Endothelial cell of umbilical vein (primary cell): ENCODE data around the gene ADAMTSL5. TPM values are rescaled to one million over a fixed set of nuclear protein-coding genes. Genes with fewer than 3 reads are reported as not detected.

ENCODE experiments used
- BruUV-seq: library from RNA; stranded (reverse); fragments of 400-500 nt; replicated peaks from 2 replicates; lab custom pipeline; 2021; lab: Mats Ljungman, UMichigan
- CTCF ChIA-PET: fragments of 300-600, 350-600 bp; sonication (Branson Sonifier 250); formaldehyde crosslinking; loops from one replicate; lab custom pipeline; 2021; ENCODE audit warnings: antibody characterized with exemption, inconsistent platforms; lab: Charles Lee
- POLR2A ChIA-PET: fragments of 300-600, 350-600 bp; sonication (Branson Sonifier 250); formaldehyde crosslinking; loops from one replicate; lab custom pipeline; 2021; ENCODE audit warnings: antibody characterized with exemption, inconsistent platforms; lab: Charles Lee
- DNase-seq: peaks from one replicate; pipeline ENCODE4 v3.0.0-alpha.2; 2011; ENCODE audit warnings: low read depth, low spot score
- FAIRE-seq: peaks from 2 replicates; lab custom pipeline; 2011; peaks lifted over from hg19 to GRCh38; lab: Jason Lieb, UNC
- H2AFZ ChIP-seq: 2 replicates; pipeline ENCODE4 v1.6.0; 2012; ENCODE audit warnings: low read depth, low read length, control low read depth, inconsistent platforms
- H3K27ac ChIP-seq: 2 replicates; pipeline ENCODE4 v1.5.1; 2011; ENCODE audit warnings: low read depth, mild to moderate bottlenecking, control low read depth, low read length, moderate library complexity; ENCODE audit not compliant: insufficient read depth
- H3K27me3 ChIP-seq, 2 experiments: 2 replicates each; pipeline versions ENCODE4 v1.6.0 to v1.6.1; 2011; ENCODE audit warnings: low read length in 2 of 2, mixed read lengths in 1 of 2; ENCODE audit not compliant: control insufficient read depth in 2 of 2, insufficient read depth in 2 of 2
- H3K36me3 ChIP-seq, 2 experiments: 2 replicates in 1 of 2; 3 replicates in 1 of 2; pipeline ENCODE4 v1.5.1; 2011; ENCODE audit warnings: low read length in 2 of 2, mild to moderate bottlenecking in 1 of 2, moderate library complexity in 1 of 2; ENCODE audit not compliant: control insufficient read depth in 2 of 2, insufficient read depth in 2 of 2; ENCODE audit errors: extremely low read depth in 1 of 2
- H3K4me1 ChIP-seq: 3 replicates; pipeline ENCODE4 v1.5.1; 2011; ENCODE audit warnings: mild to moderate bottlenecking, low read length; ENCODE audit not compliant: control insufficient read depth, insufficient read depth; ENCODE audit errors: extremely low read depth
- H3K4me2 ChIP-seq: 2 replicates; pipeline ENCODE4 v1.6.1; 2011; ENCODE audit warnings: low read length, control low read depth, mixed read lengths; ENCODE audit not compliant: insufficient read depth
- H3K4me3 ChIP-seq, 3 experiments: fragments of 200-600 bp in 1 of 3; sonication (generic), shearing (Covaris generic) in 1 of 3; replicated peaks in 1 of 3; 2 replicates each; pipeline ENCODE4 v1.5.1; 2011 to 2016; ENCODE audit warnings: control low read depth in 3 of 3, low read length in 3 of 3, mild to moderate bottlenecking in 2 of 3, inconsistent platforms in 1 of 3, low read depth in 1 of 3, moderate library complexity in 1 of 3; ENCODE audit not compliant: insufficient read depth in 1 of 3
- H3K79me2 ChIP-seq: 2 replicates; pipeline ENCODE4 v1.6.0; 2012; ENCODE audit warnings: low read length, inconsistent platforms; ENCODE audit not compliant: control insufficient read depth, insufficient read depth
- H3K9ac ChIP-seq: replicated peaks from 2 replicates; pipeline ENCODE3; 2011; ENCODE audit warnings: low read length, control low read depth; ENCODE audit not compliant: insufficient read depth; ENCODE audit errors: extremely low read depth
- H3K9me1 ChIP-seq: replicated peaks from 3 replicates; pipeline ENCODE4 v1.6.0; 2011; ENCODE audit warnings: mild to moderate bottlenecking, low read length; ENCODE audit not compliant: control insufficient read depth, insufficient read depth; ENCODE audit errors: extremely low read depth
- H3K9me3 ChIP-seq: replicated peaks from 2 replicates; pipeline ENCODE4 v1.5.1; 2012; ENCODE audit warnings: low read length, inconsistent platforms; ENCODE audit not compliant: control insufficient read depth, insufficient read depth
- H4K20me1 ChIP-seq: replicated peaks from 2 replicates; pipeline ENCODE3; 2011; ENCODE audit warnings: mild to moderate bottlenecking, low read length; ENCODE audit not compliant: control insufficient read depth, insufficient read depth; ENCODE audit errors: extremely low read depth
- EZH2 ChIP-seq: IDR thresholded peaks from 2 replicates; pipeline ENCODE4 v1.6.1; 2012; ENCODE audit warnings: borderline replicate concordance, low read depth, mild to moderate bottlenecking, moderate library complexity, low read length, inconsistent platforms; ENCODE audit not compliant: severe bottlenecking
- FOS ChIP-seq: IDR thresholded peaks from 2 replicates; pipeline ENCODE4 v1.6.1; 2011; ENCODE audit warnings: mild to moderate bottlenecking, low read length, moderate library complexity, borderline replicate concordance; ENCODE audit not compliant: insufficient read depth
- GATA2 ChIP-seq: IDR thresholded peaks from 2 replicates; pipeline ENCODE4 v1.7.0; 2011; ENCODE audit warnings: low read depth, mild to moderate bottlenecking, moderate library complexity, mixed read lengths, low read length; ENCODE audit not compliant: insufficient read length, insufficient read depth
- JUN ChIP-seq: IDR thresholded peaks from 2 replicates; pipeline ENCODE4 v1.6.1; 2011; ENCODE audit warnings: borderline replicate concordance, low read depth; ENCODE audit not compliant: insufficient read length, insufficient read depth
- MAX ChIP-seq: IDR thresholded peaks from 2 replicates; pipeline ENCODE4 v1.6.1; 2011; ENCODE audit not compliant: insufficient read depth, insufficient read length
- MYC ChIP-seq: IDR thresholded peaks from one replicate; pipeline ENCODE4 v1.6.1; 2011; ENCODE audit warnings: mild to moderate bottlenecking, low read depth, low read length
- POLR2A ChIP-seq: IDR thresholded peaks from 2 replicates; pipeline ENCODE4 v1.6.1; 2012; ENCODE audit warnings: low read depth, mild to moderate bottlenecking, control low read depth, low read length
- POLR2AphosphoS5 ChIP-seq: IDR thresholded peaks from 2 replicates; pipeline ENCODE4 v1.6.1; 2012; ENCODE audit warnings: low read depth, mild to moderate bottlenecking, control low read depth, low read length, moderate library complexity; ENCODE audit not compliant: insufficient read depth
- dilution Hi-C: fragments of 300-500 bp; cut with MboI; formaldehyde crosslinking; loops from one replicate; pipeline ENCODE4 v1.15.0; 2019; ENCODE audit warnings: low sequenced_read_pairs; ENCODE audit not compliant: extremely low pct_ligation_motif_present
- intact Hi-C: fragments of 100-400 bp; cut with micrococcal nuclease; formaldehyde crosslinking; loops from one replicate; pipeline ENCODE4 v1.10.0; 2022
- polyA plus RNA-seq, 4 experiments: library from polyadenylated mRNA; depleted of rRNA in 3 of 4; stranded (reverse) in 3 of 4; unstranded in 1 of 4; fragments of >200 nt; gene quantifications; 2 replicates each; pipeline versions ENCODE4 v1.2.1 to v1.2.3, GENCODE V29; 2011 to 2012; ENCODE audit warnings: missing spikeins in 1 of 4
- total RNA-seq: library from RNA; stranded (reverse); gene quantifications from 2 replicates; pipeline ENCODE4 v1.2.3, GENCODE V29; 2021
- TF ChIP-seq, protein P1 (sequence below), 2 donors: IDR thresholded peaks; 1 replicate in 1 of 2; 2 replicates in 1 of 2; pipeline ENCODE4 v1.5.1; 2011; ENCODE audit warnings: low read length in 2 of 2, mild to moderate bottlenecking in 2 of 2, moderate library complexity in 2 of 2, control low read depth in 1 of 2, inconsistent platforms in 1 of 2, low read depth in 1 of 2; ENCODE audit not compliant: insufficient read depth in 1 of 2; ENCODE audit errors: extremely low read depth in 1 of 2

ADAMTSL5 gene
- total and polyA plus RNA-seq, 2 donors (not counting 3 experiments of a cell fraction or from before 2014, with no cell fraction given), result 0.07 TPM; not detected in 1

DNA sequence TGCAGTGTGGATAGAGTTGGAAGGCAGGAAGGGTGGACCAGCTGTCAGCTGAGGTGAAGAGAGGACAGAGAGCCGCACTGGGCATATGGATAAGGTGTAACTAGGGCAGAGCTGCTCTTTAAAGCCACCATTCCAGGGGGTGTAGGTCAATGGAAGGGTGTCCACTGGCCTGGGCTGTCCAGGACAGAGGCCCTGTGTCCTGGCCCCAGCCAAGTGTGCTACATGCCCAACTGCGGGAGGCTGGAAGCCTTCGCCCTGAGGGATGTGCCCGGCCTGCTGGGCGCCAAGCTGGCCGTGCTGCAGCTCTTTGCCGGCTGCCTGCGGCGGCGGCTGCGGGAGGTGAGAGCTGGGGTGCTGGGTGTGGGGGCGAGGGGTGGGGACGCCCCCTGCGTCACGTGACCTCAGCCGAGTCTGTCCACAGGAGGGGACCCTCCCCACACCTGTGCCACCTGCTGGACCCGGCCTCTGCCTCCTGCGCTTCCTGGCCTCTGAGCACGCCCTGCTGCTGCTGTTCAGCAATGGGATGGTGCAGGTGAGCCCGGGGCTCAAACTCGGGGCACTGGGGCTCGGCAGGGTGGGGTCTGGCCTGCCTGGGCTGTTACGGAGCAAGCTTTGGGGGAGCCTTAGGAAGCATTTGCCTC, 20.8 kb upstream of the ADAMTSL5 start:
- H4K20me1 ChIP-seq, result no peaks in the 10 kb centered on the region
- H3K9ac ChIP-seq, result no peak overlapping the region
- no peaks in the 10 kb centered on the region for H3K9me3 ChIP-seq
- H3K4me1 ChIP-seq, result no peaks in the 10 kb centered on the region
- H3K9me1 ChIP-seq, result no peaks in the 10 kb centered on the region
- no peak overlapping the region for H3K27ac ChIP-seq
- no peak overlapping the region for H3K4me3 ChIP-seq
- no peak for FAIRE-seq
- dilution Hi-C loops, result no loop called here
- no peaks in the 10 kb centered on the region for H3K27me3 ChIP-seq
- TF ChIP-seq POLR2AphosphoS5 (no peak), POLR2A (no peak), MYC (no peak), FOS (no peak), EZH2 (no peak), JUN (no peak), MAX (no peak), GATA2 (no peak)
- TF ChIP-seq, protein P1, sequence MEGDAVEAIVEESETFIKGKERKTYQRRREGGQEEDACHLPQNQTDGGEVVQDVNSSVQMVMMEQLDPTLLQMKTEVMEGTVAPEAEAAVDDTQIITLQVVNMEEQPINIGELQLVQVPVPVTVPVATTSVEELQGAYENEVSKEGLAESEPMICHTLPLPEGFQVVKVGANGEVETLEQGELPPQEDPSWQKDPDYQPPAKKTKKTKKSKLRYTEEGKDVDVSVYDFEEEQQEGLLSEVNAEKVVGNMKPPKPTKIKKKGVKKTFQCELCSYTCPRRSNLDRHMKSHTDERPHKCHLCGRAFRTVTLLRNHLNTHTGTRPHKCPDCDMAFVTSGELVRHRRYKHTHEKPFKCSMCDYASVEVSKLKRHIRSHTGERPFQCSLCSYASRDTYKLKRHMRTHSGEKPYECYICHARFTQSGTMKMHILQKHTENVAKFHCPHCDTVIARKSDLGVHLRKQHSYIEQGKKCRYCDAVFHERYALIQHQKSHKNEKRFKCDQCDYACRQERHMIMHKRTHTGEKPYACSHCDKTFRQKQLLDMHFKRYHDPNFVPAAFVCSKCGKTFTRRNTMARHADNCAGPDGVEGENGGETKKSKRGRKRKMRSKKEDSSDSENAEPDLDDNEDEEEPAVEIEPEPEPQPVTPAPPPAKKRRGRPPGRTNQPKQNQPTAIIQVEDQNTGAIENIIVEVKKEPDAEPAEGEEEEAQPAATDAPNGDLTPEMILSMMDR (IDR thresholded peaks at IDR 0.05; ENCODE audit: extremely low read depth in 1 of 2, insufficient read depth in 1 of 2, low read depth in 1 of 2, low read length in 2 of 2), result no peak
- H2AFZ ChIP-seq, result no peak overlapping the region
- POLR2A ChIA-PET, result no interaction called here
- H3K79me2 ChIP-seq, result no peaks in the 10 kb centered on the region
- H3K4me2 ChIP-seq, result no peak overlapping the region
- no TSS peak for BruUV-seq
- CTCF ChIA-PET, result interaction anchor here (0.6 to 2.7 kb wide), 2 partner anchors 12 to 218 kb away, joined by 5 to 17 read pairs; no protein-coding TSS in a partner anchor
- no peaks in the 10 kb centered on the region for H3K36me3 ChIP-seq
- intact Hi-C loops, result no loop called here
- no peak for DNase-seq
